ENCODE results near the gene ENPP6. TPM values are rescaled to one million over a fixed set of nuclear protein-coding genes. Genes with fewer than 3 reads are reported as not detected.

ENPP6 gene
- total RNA-seq, 2 experiments from 2014 or later, result 0.12 to 0.29 TPM

DNA sequence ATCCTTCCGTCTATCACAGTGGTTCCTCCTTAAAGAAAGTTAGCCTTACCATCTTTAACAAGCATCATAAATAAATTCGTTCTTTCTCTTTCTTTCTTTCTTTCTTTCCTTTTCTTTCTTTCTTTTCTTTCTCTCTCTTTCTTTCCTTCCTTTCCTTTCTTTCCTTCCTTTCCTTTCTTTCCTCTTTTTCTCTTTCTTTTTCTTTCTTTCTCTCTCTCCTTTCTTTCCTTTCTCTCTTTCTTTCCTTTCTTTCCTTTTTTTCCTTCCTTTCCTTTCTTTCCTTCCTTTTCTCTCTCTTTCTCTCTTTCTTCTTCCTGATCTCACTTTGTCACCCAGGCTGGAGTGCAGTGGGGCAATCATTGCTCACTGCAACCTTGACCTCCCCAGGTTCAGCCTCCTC, 60.4 kb downstream of the ENPP6 start:
- H3K9me3 Mint-ChIP-seq, result no peaks in the 10 kb centered on the region
- no peak overlapping the region for H3K27ac Mint-ChIP-seq
- peaks cover 24% of the 10 kb centered on the region for H3K27me3 Mint-ChIP-seq
- intact Hi-C loops (cut with micrococcal nuclease), result no loop called here
- no peaks in the 10 kb centered on the region for H3K4me1 Mint-ChIP-seq (ENCODE audit: low read depth)
- H3K36me3 Mint-ChIP-seq, result no peaks in the 10 kb centered on the region
- no peak overlapping the region for H3K4me3 Mint-ChIP-seq
- POLR2A ChIA-PET, result no interaction called here
- no peak for DNase-seq
- CTCF ChIA-PET, result no interaction called here

- no peaks in the 10 kb centered on the region for H3K9me3 Mint-ChIP-seq
- ChIA-PET CTCF (no interaction called here), POLR2A (no interaction called here)
- H3K36me3 Mint-ChIP-seq, result no peaks in the 10 kb centered on the region
- intact Hi-C loops (cut with micrococcal nuclease), result no loop called here
- peaks cover 19% of the 10 kb centered on the region for H3K27me3 Mint-ChIP-seq
- no peak overlapping the region for H3K27ac Mint-ChIP-seq
- H3K4me1 Mint-ChIP-seq (ENCODE audit: low read depth), result no peaks in the 10 kb centered on the region
- no peak overlapping the region for H3K4me3 Mint-ChIP-seq
- DNase-seq, result no peak
Observed at GRCh38 chr4:184156163-184156920, 61.3 kb downstream of the ENPP6 start.

- intact Hi-C loops (cut with micrococcal nuclease), result no loop called here
- Mint-ChIP-seq H3K9me3 (no peaks in the 10 kb centered on the region), H3K4me3 (no peak overlapping the region), H3K36me3 (no peaks in the 10 kb centered on the region), H3K27me3 (peaks cover 9% of the 10 kb centered on the region), H3K4me1 (ENCODE audit: low read depth) (no peaks in the 10 kb centered on the region), H3K27ac (no peak overlapping the region)
- POLR2A ChIA-PET, result no interaction called here
- CTCF ChIA-PET, result no interaction called here
- no peak for DNase-seq
Observed at GRCh38 chr4:184154199-184154598, 63.5 kb downstream of the ENPP6 start.

DNA sequence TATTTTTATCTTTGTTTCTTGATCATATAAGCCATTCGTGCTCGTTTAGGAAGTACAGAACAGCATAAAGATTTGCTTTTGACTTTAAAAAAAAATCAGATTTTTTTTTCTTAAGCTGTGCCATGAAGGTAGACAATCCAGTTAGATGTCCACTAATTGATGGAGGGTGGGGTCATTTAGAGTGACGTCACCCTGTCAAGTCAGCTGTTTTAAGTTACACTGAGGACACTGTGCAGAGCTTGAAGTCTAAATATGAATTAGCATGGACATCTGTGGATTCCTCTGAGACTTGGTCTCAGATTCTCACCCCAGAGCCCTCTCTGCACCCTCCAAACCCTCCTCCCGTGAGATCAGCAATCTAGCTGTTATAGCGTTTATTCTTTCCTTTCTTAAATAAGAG, 63.9 kb downstream of the ENPP6 start:
- Mint-ChIP-seq H3K9me3 (no peaks in the 10 kb centered on the region), H3K4me3 (no peak overlapping the region), H3K27ac (no peak overlapping the region), H3K27me3 (peaks cover 6% of the 10 kb centered on the region), H3K36me3 (no peaks in the 10 kb centered on the region), H3K4me1 (ENCODE audit: low read depth) (no peaks in the 10 kb centered on the region)
- intact Hi-C loops (cut with micrococcal nuclease), result no loop called here
- ChIA-PET POLR2A (no interaction called here), CTCF (no interaction called here)
- no peak for DNase-seq

DNA sequence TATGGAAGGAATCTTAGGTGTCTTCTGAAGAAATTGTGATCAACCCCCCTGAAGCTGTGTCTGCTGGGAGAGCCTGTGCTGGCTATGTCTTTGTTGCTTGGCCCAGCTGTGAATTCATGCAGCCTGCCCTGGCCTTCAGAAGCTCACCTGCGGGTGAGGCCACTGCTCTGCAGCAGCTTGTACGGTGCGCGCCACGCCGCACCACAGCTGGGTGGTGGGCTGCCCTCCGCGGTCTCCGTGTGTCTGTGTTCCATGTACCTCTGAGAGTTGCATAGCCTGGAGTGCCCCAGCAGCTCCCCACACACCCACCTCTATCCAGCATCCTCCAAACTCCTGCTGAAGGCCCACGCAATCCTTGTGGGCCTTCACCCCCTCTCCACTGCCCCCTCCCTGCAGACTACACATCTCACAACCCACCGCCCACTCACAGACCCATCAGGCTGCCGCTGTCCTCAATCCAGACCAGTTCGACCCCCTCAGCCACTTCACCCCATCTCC, 65.6 kb downstream of the ENPP6 start:
- intact Hi-C loops (cut with micrococcal nuclease), result no loop called here
- Mint-ChIP-seq H3K36me3 (no peaks in the 10 kb centered on the region), H3K27ac (no peak overlapping the region), H3K4me3 (no peak overlapping the region), H3K27me3 (no peaks in the 10 kb centered on the region), H3K9me3 (no peaks in the 10 kb centered on the region), H3K4me1 (ENCODE audit: low read depth) (peaks cover 7% of the 10 kb centered on the region)
- CTCF ChIA-PET, result no interaction called here
- POLR2A ChIA-PET, result no interaction called here
- no peak for DNase-seq

- Mint-ChIP-seq H3K27ac (no peak overlapping the region), H3K4me3 (no peak overlapping the region), H3K27me3 (peaks cover 1% of the 10 kb centered on the region), H3K9me3 (no peaks in the 10 kb centered on the region), H3K4me1 (ENCODE audit: low read depth) (peaks cover 7% of the 10 kb centered on the region), H3K36me3 (no peaks in the 10 kb centered on the region)
- POLR2A ChIA-PET, result no interaction called here
- no peak for DNase-seq
- CTCF ChIA-PET, result no interaction called here
- intact Hi-C loops (cut with micrococcal nuclease), result no loop called here
Observed at GRCh38 chr4:184150102-184150839, 67.4 kb downstream of the ENPP6 start.

GRCh38 chr4:184148738-184149637, 68.7 kb downstream of the ENPP6 start:
- Mint-ChIP-seq H3K4me3 (no peak overlapping the region), H3K36me3 (no peaks in the 10 kb centered on the region), H3K9me3 (no peaks in the 10 kb centered on the region), H3K27me3 (peaks cover 1% of the 10 kb centered on the region), H3K27ac (no peak overlapping the region), H3K4me1 (ENCODE audit: low read depth) (peaks cover 7% of the 10 kb centered on the region)
- intact Hi-C loops (cut with micrococcal nuclease), result no loop called here
- POLR2A ChIA-PET, result no interaction called here
- CTCF ChIA-PET, result interaction anchor here (1.0 kb wide), 1 partner anchor 18 kb away, joined by 4 read pairs; no protein-coding TSS in a partner anchor
- DNase-seq, result no peak

DNA sequence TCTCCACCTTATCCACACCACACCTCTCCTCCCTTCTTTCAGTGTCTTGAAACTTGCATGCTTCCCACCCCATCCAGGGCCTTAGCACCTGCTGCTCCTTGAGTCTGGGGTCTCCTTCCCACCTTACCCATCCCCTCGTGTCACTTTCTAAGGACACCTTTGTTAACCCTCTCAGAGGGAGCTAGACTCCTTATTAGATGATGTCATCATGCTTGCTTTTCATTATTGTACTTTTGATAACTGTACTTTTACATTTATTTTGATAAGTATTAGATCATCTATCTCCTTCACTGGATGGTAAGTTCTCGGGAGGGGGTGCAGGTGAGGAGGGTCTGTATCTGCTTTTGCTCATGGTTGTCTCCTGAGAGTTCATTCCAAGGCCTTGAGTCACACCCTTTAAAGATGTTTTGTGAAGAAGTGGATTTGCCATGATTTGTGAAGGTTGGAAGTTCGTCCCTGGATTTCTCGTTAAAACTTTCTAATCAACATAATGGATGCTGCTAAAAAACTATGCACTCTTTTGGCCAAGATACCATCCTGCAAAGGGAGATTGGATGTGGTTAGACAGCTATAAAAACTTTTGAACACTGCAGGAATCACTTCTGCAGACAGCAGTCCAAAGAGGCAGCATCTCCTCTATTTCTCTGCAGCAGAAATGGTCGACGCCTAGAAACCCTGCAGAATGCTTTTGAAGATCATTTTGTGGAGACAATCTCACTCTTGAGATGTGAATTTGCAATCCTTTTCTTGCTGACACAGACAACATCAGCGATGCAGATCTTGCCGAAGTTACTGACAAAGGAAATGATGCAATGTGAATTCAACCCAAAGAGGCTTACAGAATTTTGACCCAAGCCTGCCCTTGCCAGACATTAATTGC, 69.6 kb downstream of the ENPP6 start:
- H3K27me3 Mint-ChIP-seq, result peaks cover 6% of the 10 kb centered on the region
- no peak for DNase-seq
- H3K27ac Mint-ChIP-seq, result no peak overlapping the region
- no peak overlapping the region for H3K4me3 Mint-ChIP-seq
- CTCF ChIA-PET, result interaction anchor here (1.0 kb wide), 1 partner anchor 19 kb away, joined by 4 read pairs; no protein-coding TSS in a partner anchor
- no peaks in the 10 kb centered on the region for H3K9me3 Mint-ChIP-seq
- intact Hi-C loops (cut with micrococcal nuclease), result no loop called here
- peaks cover 7% of the 10 kb centered on the region for H3K4me1 Mint-ChIP-seq (ENCODE audit: low read depth)
- H3K36me3 Mint-ChIP-seq, result no peaks in the 10 kb centered on the region
- POLR2A ChIA-PET, result no interaction called here

GRCh38 chr4:184146951-184147350, 70.7 kb downstream of the ENPP6 start:
- Mint-ChIP-seq H3K27me3 (peaks cover 8% of the 10 kb centered on the region), H3K9me3 (no peaks in the 10 kb centered on the region), H3K27ac (no peak overlapping the region), H3K4me1 (ENCODE audit: low read depth) (peaks cover 7% of the 10 kb centered on the region), H3K4me3 (no peak overlapping the region), H3K36me3 (no peaks in the 10 kb centered on the region)
- no peak for DNase-seq
- intact Hi-C loops (cut with micrococcal nuclease), result no loop called here
- ChIA-PET CTCF (no interaction called here), POLR2A (no interaction called here)

GRCh38 chr4:184145596-184145995, 72.1 kb downstream of the ENPP6 start:
- H3K27me3 Mint-ChIP-seq, result peaks cover 12% of the 10 kb centered on the region
- no peak overlapping the region for H3K27ac Mint-ChIP-seq
- peaks cover 3% of the 10 kb centered on the region for H3K9me3 Mint-ChIP-seq
- H3K36me3 Mint-ChIP-seq, result no peaks in the 10 kb centered on the region
- H3K4me3 Mint-ChIP-seq, result no peak overlapping the region
- peaks cover 7% of the 10 kb centered on the region for H3K4me1 Mint-ChIP-seq (ENCODE audit: low read depth)
- ChIA-PET POLR2A (no interaction called here), CTCF (no interaction called here)
- no peak for DNase-seq
- intact Hi-C loops (cut with micrococcal nuclease), result no loop called here

- peaks cover 3% of the 10 kb centered on the region for H3K9me3 Mint-ChIP-seq
- intact Hi-C loops (cut with micrococcal nuclease), result no loop called here
- ChIA-PET CTCF (interaction anchor here (0.8 kb wide), 1 partner anchor 75 kb away, joined by 3 read pairs; no protein-coding TSS in a partner anchor), POLR2A (no interaction called here)
- H3K4me3 Mint-ChIP-seq, result no peak overlapping the region
- H3K27me3 Mint-ChIP-seq, result peaks cover 12% of the 10 kb centered on the region
- H3K4me1 Mint-ChIP-seq (ENCODE audit: low read depth), result peaks cover 7% of the 10 kb centered on the region
- no peak overlapping the region for H3K27ac Mint-ChIP-seq
- DNase-seq, result no peak
- no peaks in the 10 kb centered on the region for H3K36me3 Mint-ChIP-seq
Observed at GRCh38 chr4:184143770-184144564, 73.7 kb downstream of the ENPP6 start.

All from activated CD4-positive, alpha-beta memory T cell treated with anti-CD3 and anti-CD28 coated beads for 36 hours (primary cell).